Stimulated activated CD4-positive, alpha-beta T cell treated with anti-CD3 and anti-CD28 coated beads, TNF-alpha, amount 100 ng/mL, for 4 hours (primary cell): ENCODE measurements around the gene BLM.
"Not testable (repeated sequence)": the region's sequence is repeated elsewhere in the genome, so short reads cannot be mapped to it uniquely, and the experiment has no call there.

Experiments used
- DNase-seq, 3 experiments: peaks; one replicate each; pipeline ENCODE4 v3.0.0-alpha.2; 2020; ENCODE audit warnings: low read depth in 3 of 3

BLM gene

GRCh38 chr15:90849424-90849823 is 132.3 kb downstream of the BLM start:
- DNase-seq = not testable (repeated sequence)

GRCh38 chr15:90851114-90851513 is 134.0 kb downstream of the BLM start:
- DNase-seq = no peak

- no peak for DNase-seq
These were observed 134.8 kb downstream of the BLM start for GRCh38 chr15:90851940-90852339.

GRCh38 chr15:90855139-90855538 is 138.0 kb downstream of the BLM start:
- no peak for DNase-seq

- no peak for DNase-seq
These were observed 140.2 kb downstream of the BLM start for GRCh38 chr15:90857337-90857736.

- DNase-seq = no peak
These were observed 140.8 kb downstream of the BLM start for GRCh38 chr15:90857883-90858443.

GRCh38 chr15:90859234-90860131 is 142.3 kb downstream of the BLM start:
- DNase-seq = no peak

GRCh38 chr15:90860450-90860849 is 143.3 kb downstream of the BLM start:
- DNase-seq = no peak

- no peak for DNase-seq
These were observed 144.0 kb downstream of the BLM start for GRCh38 chr15:90860942-90861675.

- no peak for DNase-seq
These were observed 145.3 kb downstream of the BLM start for GRCh38 chr15:90862487-90862886.

GRCh38 chr15:90862964-90863778 is 146.0 kb downstream of the BLM start:
- DNase-seq = no peak

GRCh38 chr15:90863987-90864386 is 146.8 kb downstream of the BLM start:
- no peak for DNase-seq

- no peak for DNase-seq
These were observed 147.4 kb downstream of the BLM start for GRCh38 chr15:90864507-90864906.

GRCh38 chr15:90865702-90866101 is 148.6 kb downstream of the BLM start:
- DNase-seq = no peak
